Measurements from ENCODE around the gene HOXC4. TPM values are rescaled to one million over a fixed set of nuclear protein-coding genes. Genes with fewer than 3 reads are reported as not detected.
A peak's percentile ranks its signal among the peaks of the same experiment; 100 is the strongest.

HOXC4 gene
- polyA plus RNA-seq, 3 donors, result not detected

DNA sequence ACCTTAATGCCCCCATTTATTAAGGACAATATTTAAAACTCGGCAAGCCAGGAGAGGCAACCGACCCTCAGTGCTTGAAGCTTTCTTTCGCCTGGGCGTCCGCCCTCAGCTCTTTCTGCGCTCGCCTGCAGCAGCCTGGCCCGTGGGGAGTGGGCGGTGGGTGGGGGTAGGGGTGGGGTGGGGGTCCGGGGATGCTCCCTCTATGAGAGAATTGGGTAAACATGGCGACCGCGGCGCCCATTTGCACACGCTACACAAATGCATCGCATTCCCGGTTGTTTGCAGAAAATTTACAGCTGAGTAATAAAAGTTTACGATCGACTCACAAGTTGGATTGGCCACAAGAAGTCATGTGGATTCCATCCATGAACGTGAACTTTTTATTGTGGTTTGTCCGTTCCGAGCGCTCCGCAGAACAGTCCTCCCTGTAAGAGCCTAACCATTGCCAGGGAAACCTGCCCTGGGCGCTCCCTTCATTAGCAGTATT lies 37.1 kb upstream of the HOXC4 start:
- Mint-ChIP-seq H3K4me1 (peaks cover 28% of the 10 kb centered on the region), H3K4me3 (peak overlapping the region in 1 of 2 donors; percentile 71), H3K27ac (no peak overlapping the region), H3K9me3 (peaks cover 0 to 49% (median 16%) of the 10 kb centered on the region in 7 donors), H3K27me3 (ENCODE audit: low read depth in 3 of 3) (peaks cover 96 to 100% (median 99%) of the 10 kb centered on the region in 3 donors), H3K36me3 (peaks cover 0 to 5% of the 10 kb centered on the region in 2 donors)
- Histone ChIP-seq H3K36me3 (replicated peaks in 1 of 2; ENCODE audit: control insufficient read depth in 1 of 2, insufficient read depth in 2 of 2, low read length in 2 of 2) (no peaks in the 10 kb centered on the region), H3K9ac (ENCODE audit: insufficient read depth, low read length, poor library complexity, severe bottlenecking) (no peak overlapping the region), H3K4me2 (replicated peaks; ENCODE audit: extremely low read depth, low read length, poor library complexity, severe bottlenecking) (no peak overlapping the region), H3K27me3 (ENCODE audit: control insufficient read depth in 2 of 2, insufficient read depth in 2 of 2, low read length in 2 of 2) (peaks cover 94 to 100% of the 10 kb centered on the region in 2 donors), H3K79me2 (ENCODE audit: insufficient read depth, low read length) (no peaks in the 10 kb centered on the region), H2AFZ (ENCODE audit: insufficient read depth, low read depth, low read length, poor library complexity, severe bottlenecking) (no peak overlapping the region), H3K27ac (ENCODE audit: low read depth in 1 of 2, low read length in 2 of 2) (no peak overlapping the region), H3K4me3 (replicated peaks in 1 of 3; ENCODE audit: low read depth in 2 of 3, low read length in 3 of 3) (no peak overlapping the region), H3K9me3 (replicated peaks in 1 of 2; ENCODE audit: control insufficient read depth in 1 of 2, insufficient read depth in 1 of 2, low read length in 2 of 2) (peaks cover 10 to 40% of the 10 kb centered on the region in 2 donors), H4K20me1 (ENCODE audit: insufficient read depth, low read length) (no peaks in the 10 kb centered on the region), H3K4me1 (ENCODE audit: control insufficient read depth in 1 of 2, insufficient read depth in 2 of 2, low read length in 2 of 2) (peaks cover 14 to 16% of the 10 kb centered on the region in 2 donors)
- intact Hi-C loops (cut with micrococcal nuclease), result no loop called here
- TF ChIP-seq, protein P1, sequence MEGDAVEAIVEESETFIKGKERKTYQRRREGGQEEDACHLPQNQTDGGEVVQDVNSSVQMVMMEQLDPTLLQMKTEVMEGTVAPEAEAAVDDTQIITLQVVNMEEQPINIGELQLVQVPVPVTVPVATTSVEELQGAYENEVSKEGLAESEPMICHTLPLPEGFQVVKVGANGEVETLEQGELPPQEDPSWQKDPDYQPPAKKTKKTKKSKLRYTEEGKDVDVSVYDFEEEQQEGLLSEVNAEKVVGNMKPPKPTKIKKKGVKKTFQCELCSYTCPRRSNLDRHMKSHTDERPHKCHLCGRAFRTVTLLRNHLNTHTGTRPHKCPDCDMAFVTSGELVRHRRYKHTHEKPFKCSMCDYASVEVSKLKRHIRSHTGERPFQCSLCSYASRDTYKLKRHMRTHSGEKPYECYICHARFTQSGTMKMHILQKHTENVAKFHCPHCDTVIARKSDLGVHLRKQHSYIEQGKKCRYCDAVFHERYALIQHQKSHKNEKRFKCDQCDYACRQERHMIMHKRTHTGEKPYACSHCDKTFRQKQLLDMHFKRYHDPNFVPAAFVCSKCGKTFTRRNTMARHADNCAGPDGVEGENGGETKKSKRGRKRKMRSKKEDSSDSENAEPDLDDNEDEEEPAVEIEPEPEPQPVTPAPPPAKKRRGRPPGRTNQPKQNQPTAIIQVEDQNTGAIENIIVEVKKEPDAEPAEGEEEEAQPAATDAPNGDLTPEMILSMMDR (IDR thresholded peaks at IDR 0.05), result no peak
- WGBS (ENCODE audit: insufficient coverage), result 0% methylated on average over 8 of the region's 25 CpGs
- no peak for DNase-seq

DNA sequence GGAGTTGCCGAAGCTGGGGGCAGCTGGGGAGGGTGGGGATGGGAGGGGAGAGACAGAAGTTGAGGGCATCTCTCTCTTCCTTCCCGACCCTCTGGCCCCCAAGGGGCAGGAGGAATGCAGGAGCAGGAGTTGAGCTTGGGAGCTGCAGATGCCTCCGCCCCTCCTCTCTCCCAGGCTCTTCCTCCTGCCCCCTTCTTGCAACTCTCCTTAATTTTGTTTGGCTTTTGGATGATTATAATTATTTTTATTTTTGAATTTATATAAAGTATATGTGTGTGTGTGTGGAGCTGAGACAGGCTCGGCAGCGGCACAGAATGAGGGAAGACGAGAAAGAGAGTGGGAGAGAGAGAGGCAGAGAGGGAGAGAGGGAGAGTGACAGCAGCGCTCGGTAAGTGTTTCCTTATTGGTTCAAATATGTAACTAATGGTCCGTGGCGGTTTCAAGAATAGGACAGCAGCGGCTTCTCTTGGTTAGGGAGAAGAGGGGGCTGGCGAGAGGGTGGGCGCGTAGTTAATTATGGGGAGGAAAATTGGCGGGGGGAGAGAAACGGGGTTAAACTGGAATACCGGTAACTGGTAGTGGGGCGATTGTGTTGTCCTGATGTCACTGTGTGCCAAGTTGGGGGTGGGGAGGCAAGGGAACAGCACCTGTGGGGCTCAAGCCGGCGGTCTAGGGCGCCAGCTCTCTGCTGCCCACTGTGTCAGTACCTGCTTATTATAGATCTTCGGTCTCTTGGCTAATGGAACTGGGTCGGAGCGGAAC lies 36.4 kb upstream of the HOXC4 start:
- Histone ChIP-seq H3K27ac (ENCODE audit: low read depth in 1 of 2, low read length in 2 of 2) (no peak overlapping the region), H3K79me2 (ENCODE audit: insufficient read depth, low read length) (no peaks in the 10 kb centered on the region), H3K36me3 (replicated peaks in 1 of 2; ENCODE audit: control insufficient read depth in 1 of 2, insufficient read depth in 2 of 2, low read length in 2 of 2) (no peaks in the 10 kb centered on the region), H3K4me3 (replicated peaks in 1 of 3; ENCODE audit: low read depth in 2 of 3, low read length in 3 of 3) (peak overlapping the region in 2 of 3 experiments; percentile 12 to 64), H3K9ac (ENCODE audit: insufficient read depth, low read length, poor library complexity, severe bottlenecking) (no peak overlapping the region), H3K27me3 (ENCODE audit: control insufficient read depth in 2 of 2, insufficient read depth in 2 of 2, low read length in 2 of 2) (peaks cover 95 to 100% of the 10 kb centered on the region in 2 donors), H3K4me2 (replicated peaks; ENCODE audit: extremely low read depth, low read length, poor library complexity, severe bottlenecking) (peak overlapping the region; percentile 69), H2AFZ (ENCODE audit: insufficient read depth, low read depth, low read length, poor library complexity, severe bottlenecking) (peak overlapping the region; percentile 76), H4K20me1 (ENCODE audit: insufficient read depth, low read length) (no peaks in the 10 kb centered on the region), H3K4me1 (ENCODE audit: control insufficient read depth in 1 of 2, insufficient read depth in 2 of 2, low read length in 2 of 2) (peaks cover 14 to 16% of the 10 kb centered on the region in 2 donors), H3K9me3 (replicated peaks in 1 of 2; ENCODE audit: control insufficient read depth in 1 of 2, insufficient read depth in 1 of 2, low read length in 2 of 2) (peaks cover 10 to 41% of the 10 kb centered on the region in 2 donors)
- DNase-seq, result no peak
- Mint-ChIP-seq H3K36me3 (peaks cover 0 to 4% of the 10 kb centered on the region in 2 donors), H3K4me1 (peaks cover 27% of the 10 kb centered on the region), H3K9me3 (peaks cover 0 to 45% (median 14%) of the 10 kb centered on the region in 7 donors), H3K27me3 (ENCODE audit: low read depth in 3 of 3) (peaks cover 96 to 100% (median 99%) of the 10 kb centered on the region in 3 donors), H3K27ac (no peak overlapping the region), H3K4me3 (peak overlapping the region; percentile 63 to 83)
- WGBS (ENCODE audit: insufficient coverage), result 2% methylated on average over 21 of the region's 24 CpGs
- intact Hi-C loops (cut with micrococcal nuclease), result no loop called here
- TF ChIP-seq, protein P1 (IDR thresholded peaks at IDR 0.05), result no peak

Measured in CD14-positive monocyte (primary cell).